Measurements from ENCODE around the gene GJA4. TPM values are rescaled to one million over a fixed set of nuclear protein-coding genes. Genes with fewer than 3 reads are reported as not detected.
"Not testable (repeated sequence)": the region's sequence is repeated elsewhere in the genome, so short reads cannot be mapped to it uniquely, and the experiment has no call there.

GJA4 gene
- total RNA-seq, 1 donor from 2014 or later: not detected

- Mint-ChIP-seq H3K4me3 (ENCODE audit: low read depth) (no peak overlapping the region), H3K36me3 (ENCODE audit: low read depth) (no peaks in the 10 kb centered on the region), H3K9me3 (no peaks in the 10 kb centered on the region), H3K27me3 (ENCODE audit: low read depth) (peaks cover 3% of the 10 kb centered on the region), H3K27ac (no peak overlapping the region), H3K4me1 (ENCODE audit: low read depth) (no peaks in the 10 kb centered on the region)
- intact Hi-C loops (cut with micrococcal nuclease): no loop called here
- DNase-seq (ENCODE audit: low spot score): no peak
These were observed 35.4 kb upstream of the GJA4 start for GRCh38 chr1:34757386-34757785.

DNA sequence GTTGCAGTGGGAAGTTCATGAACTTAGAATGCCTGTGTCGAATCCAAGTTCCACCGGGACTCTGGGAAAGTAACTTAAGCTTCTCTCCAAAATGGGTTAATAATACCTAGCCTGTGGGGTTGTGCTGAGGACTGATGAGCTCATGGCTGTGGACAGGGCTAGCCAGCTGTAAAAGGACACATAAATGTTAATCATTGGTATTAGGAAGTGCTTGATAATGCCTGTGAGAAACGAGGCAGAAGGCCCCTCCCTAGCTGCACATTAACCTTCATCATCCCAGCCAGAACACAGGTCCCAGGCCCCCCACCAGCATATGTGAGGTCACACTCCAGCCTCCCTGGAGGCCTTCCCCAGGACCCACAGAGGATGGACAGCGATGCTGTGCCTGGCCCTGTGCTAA lies 34.0 kb upstream of the GJA4 start:
- Mint-ChIP-seq H3K36me3 (ENCODE audit: low read depth) (no peaks in the 10 kb centered on the region), H3K4me3 (ENCODE audit: low read depth) (no peak overlapping the region), H3K9me3 (no peaks in the 10 kb centered on the region), H3K27ac (no peak overlapping the region), H3K27me3 (ENCODE audit: low read depth) (no peaks in the 10 kb centered on the region), H3K4me1 (ENCODE audit: low read depth) (no peaks in the 10 kb centered on the region)
- intact Hi-C loops (cut with micrococcal nuclease): no loop called here
- no peak for DNase-seq (ENCODE audit: low spot score)

DNA sequence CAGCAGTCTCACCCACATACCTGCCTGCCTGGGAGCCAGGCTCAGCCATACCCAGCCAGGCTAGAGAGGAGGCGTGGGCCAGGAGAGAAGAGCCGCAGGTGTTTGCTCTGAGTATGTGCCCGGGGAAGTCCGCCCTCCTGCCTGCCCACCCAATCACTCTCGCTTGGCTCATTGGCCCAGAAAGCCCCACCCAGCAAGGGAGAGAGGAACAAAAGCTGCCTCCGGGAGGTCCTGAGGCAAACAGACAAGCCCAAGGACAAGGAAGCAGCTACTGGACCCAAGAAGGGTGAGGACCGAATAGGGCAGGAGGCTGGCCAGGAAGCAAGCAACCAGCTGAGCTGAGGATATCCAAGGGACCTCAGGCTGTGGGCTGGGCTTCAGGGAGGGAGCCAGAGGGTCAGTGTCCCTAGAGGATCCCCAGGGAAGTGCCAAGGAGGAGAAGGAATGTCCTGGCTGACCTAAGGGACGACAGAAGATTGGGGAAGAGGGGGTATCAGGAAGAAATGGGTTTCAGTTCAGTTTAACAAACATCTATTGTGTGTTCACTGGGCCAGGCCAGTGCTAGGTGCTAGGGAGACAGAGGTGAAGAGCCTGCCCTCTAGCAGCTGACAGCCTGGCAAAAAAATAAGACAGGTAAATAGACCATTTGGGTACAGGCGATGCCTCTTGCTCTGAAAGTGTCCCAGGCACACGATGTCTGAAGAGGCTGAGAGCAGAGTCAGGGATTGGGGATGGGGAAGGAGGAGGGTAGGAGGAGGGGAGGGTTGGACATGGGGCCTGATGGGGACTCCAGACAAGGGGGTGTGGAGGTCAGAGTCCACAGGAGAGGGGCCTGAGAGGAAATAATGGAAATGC lies 33.1 kb upstream of the GJA4 start, which contains the start of gene GJB4:
GJB4 (plus strand) TSS at position 238 of the 855 bp plus-strand sequence. CDS start 1,515 bp downstream, outside the sequence.
- Mint-ChIP-seq H3K27me3 (ENCODE audit: low read depth) (no peaks in the 10 kb centered on the region), H3K4me1 (ENCODE audit: low read depth) (no peaks in the 10 kb centered on the region), H3K9me3 (no peaks in the 10 kb centered on the region), H3K4me3 (ENCODE audit: low read depth) (no peak within 1 kb of the TSS), H3K27ac (no peak within 1 kb of the TSS), H3K36me3 (ENCODE audit: low read depth) (no peaks in the 10 kb centered on the region)
- no peak for DNase-seq (ENCODE audit: low spot score)
- intact Hi-C loops (cut with micrococcal nuclease): no loop called here

- Mint-ChIP-seq H3K36me3 (ENCODE audit: low read depth) (no peaks in the 10 kb centered on the region), H3K4me3 (ENCODE audit: low read depth) (no peak overlapping the region), H3K27me3 (ENCODE audit: low read depth) (no peaks in the 10 kb centered on the region), H3K9me3 (no peaks in the 10 kb centered on the region), H3K4me1 (ENCODE audit: low read depth) (no peaks in the 10 kb centered on the region), H3K27ac (no peak overlapping the region)
- no peak for DNase-seq (ENCODE audit: low spot score)
- intact Hi-C loops (cut with micrococcal nuclease): no loop called here
These were observed 31.5 kb upstream of the GJA4 start for GRCh38 chr1:34761176-34761761.

GRCh38 chr1:34761776-34762307 lies 31.0 kb upstream of the GJA4 start:
- H3K4me1 Mint-ChIP-seq (ENCODE audit: low read depth): no peaks in the 10 kb centered on the region
- intact Hi-C loops (cut with micrococcal nuclease): no loop called here
- no peak overlapping the region for H3K27ac Mint-ChIP-seq
- H3K9me3 Mint-ChIP-seq: no peaks in the 10 kb centered on the region
- H3K4me3 Mint-ChIP-seq (ENCODE audit: low read depth): no peak overlapping the region
- no peak for DNase-seq (ENCODE audit: low spot score)
- H3K27me3 Mint-ChIP-seq (ENCODE audit: low read depth): no peaks in the 10 kb centered on the region
- H3K36me3 Mint-ChIP-seq (ENCODE audit: low read depth): no peaks in the 10 kb centered on the region

DNA sequence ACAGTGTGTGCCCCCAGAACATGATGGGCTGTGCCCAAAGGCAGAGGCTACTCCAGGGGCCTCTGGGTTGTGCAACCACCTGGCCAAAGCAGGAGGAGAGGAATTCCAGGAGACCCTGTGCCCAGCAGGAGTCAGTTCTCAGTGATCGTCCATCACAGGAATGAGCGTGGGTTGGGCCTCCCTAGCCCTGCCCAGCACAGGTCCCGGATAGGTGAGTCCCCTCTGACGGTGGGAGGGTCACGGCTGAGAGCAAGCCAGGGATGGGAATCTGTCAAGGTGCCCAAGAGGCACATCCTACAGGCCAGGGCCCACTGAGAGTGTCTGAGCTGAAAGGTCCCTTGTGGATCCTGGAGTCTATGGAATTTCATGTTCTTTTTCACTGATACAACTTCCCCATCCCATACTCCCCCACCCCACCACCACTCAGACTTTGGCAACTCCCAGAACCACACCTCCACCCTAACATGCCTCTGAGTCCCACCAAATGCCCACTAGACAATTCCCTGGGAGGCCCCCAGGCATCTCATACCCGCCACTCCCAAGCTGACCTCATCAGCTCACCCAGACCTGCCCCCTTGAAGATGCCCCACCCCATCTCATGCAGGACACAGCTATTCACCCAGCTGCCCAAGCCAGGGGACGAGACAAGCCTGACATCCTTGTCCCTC lies 30.2 kb upstream of the GJA4 start:
- no peaks in the 10 kb centered on the region for H3K9me3 Mint-ChIP-seq
- H3K4me1 Mint-ChIP-seq (ENCODE audit: low read depth): no peaks in the 10 kb centered on the region
- H3K36me3 Mint-ChIP-seq (ENCODE audit: low read depth): no peaks in the 10 kb centered on the region
- no peak overlapping the region for H3K27ac Mint-ChIP-seq
- no peak overlapping the region for H3K4me3 Mint-ChIP-seq (ENCODE audit: low read depth)
- no peaks in the 10 kb centered on the region for H3K27me3 Mint-ChIP-seq (ENCODE audit: low read depth)
- intact Hi-C loops (cut with micrococcal nuclease): no loop called here
- no peak for DNase-seq (ENCODE audit: low spot score)

GRCh38 chr1:34763142-34763781 lies 29.5 kb upstream of the GJA4 start:
- no peaks in the 10 kb centered on the region for H3K27me3 Mint-ChIP-seq (ENCODE audit: low read depth)
- no peaks in the 10 kb centered on the region for H3K4me1 Mint-ChIP-seq (ENCODE audit: low read depth)
- H3K36me3 Mint-ChIP-seq (ENCODE audit: low read depth): no peaks in the 10 kb centered on the region
- H3K9me3 Mint-ChIP-seq: no peaks in the 10 kb centered on the region
- DNase-seq (ENCODE audit: low spot score): no peak
- H3K27ac Mint-ChIP-seq: no peak overlapping the region
- intact Hi-C loops (cut with micrococcal nuclease): no loop called here
- H3K4me3 Mint-ChIP-seq (ENCODE audit: low read depth): no peak overlapping the region

DNA sequence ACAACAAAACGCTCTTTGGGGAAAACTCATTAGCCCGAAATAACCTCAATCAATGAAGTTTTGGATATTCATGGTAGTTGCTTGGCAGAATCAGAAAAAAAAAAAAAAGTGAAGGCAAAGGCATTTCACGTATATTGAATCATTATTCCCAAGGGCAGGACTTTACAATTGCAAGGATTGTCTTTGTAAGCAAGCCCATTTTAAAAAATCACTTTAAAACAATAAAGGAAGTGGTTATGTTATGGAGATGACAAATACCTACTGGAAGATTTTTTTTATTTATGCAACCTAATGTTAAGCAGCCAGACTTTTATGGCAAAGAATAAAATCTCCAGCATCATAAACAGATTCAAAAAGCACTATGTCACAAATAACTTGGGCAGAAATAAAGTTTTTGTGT lies 23.9 kb upstream of the GJA4 start:
- intact Hi-C loops (cut with micrococcal nuclease): no loop called here
- Mint-ChIP-seq H3K4me1 (ENCODE audit: low read depth) (no peaks in the 10 kb centered on the region), H3K4me3 (ENCODE audit: low read depth) (no peak overlapping the region)

DNA sequence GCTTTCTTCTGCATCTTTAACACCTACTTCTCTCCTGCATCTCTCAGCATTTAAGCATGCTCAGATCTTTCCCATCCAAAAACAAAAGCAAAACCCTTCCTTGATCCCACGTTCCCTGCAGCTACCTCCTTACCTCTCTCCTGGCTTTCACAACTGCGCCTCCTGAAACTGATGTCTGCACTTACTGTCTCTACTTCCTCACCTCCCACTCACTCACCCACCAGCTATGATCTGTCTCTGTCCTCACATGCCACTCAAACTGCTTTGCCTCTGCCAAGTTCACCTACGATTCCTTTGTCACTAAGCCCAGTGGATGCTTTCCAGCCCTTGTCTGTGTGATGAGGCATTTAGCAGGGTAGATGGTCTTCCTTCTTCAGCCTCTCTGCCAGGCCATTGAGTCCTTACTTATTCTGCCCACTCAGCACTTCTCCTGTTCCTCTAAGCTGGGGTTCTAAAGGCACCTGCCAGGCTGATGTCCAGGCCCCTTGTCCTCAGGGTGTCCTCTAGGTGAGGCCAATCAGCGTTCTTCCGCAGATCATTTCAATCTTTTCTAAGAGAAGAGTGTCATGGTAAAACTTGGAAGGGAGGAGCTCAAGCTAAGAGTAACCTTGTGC lies 21.8 kb upstream of the GJA4 start:
- intact Hi-C loops (cut with micrococcal nuclease): no loop called here
- Mint-ChIP-seq H3K4me3 (ENCODE audit: low read depth) (no peak overlapping the region), H3K4me1 (ENCODE audit: low read depth) (no peaks in the 10 kb centered on the region), H3K36me3 (ENCODE audit: low read depth) (no peaks in the 10 kb centered on the region), H3K27me3 (ENCODE audit: low read depth) (no peaks in the 10 kb centered on the region), H3K9me3 (no peaks in the 10 kb centered on the region), H3K27ac (no peak overlapping the region)
- no peak for DNase-seq (ENCODE audit: low spot score)

More for the DNA sequence above, 23.9 kb upstream of the GJA4 start:
- no peak for DNase-seq (ENCODE audit: low spot score)
- Mint-ChIP-seq H3K9me3 (no peaks in the 10 kb centered on the region), H3K27me3 (ENCODE audit: low read depth) (no peaks in the 10 kb centered on the region), H3K27ac (no peak overlapping the region), H3K36me3 (ENCODE audit: low read depth) (no peaks in the 10 kb centered on the region)

GRCh38 chr1:34771573-34772371 lies 21.0 kb upstream of the GJA4 start:
- Mint-ChIP-seq H3K4me3 (ENCODE audit: low read depth) (no peak overlapping the region), H3K4me1 (ENCODE audit: low read depth) (no peaks in the 10 kb centered on the region), H3K36me3 (ENCODE audit: low read depth) (no peaks in the 10 kb centered on the region), H3K27me3 (ENCODE audit: low read depth) (no peaks in the 10 kb centered on the region), H3K27ac (no peak overlapping the region), H3K9me3 (no peaks in the 10 kb centered on the region)
- intact Hi-C loops (cut with micrococcal nuclease): no loop called here
- no peak for DNase-seq (ENCODE audit: low spot score)

GRCh38 chr1:34773114-34773513 lies 19.7 kb upstream of the GJA4 start:
- H3K4me1 Mint-ChIP-seq (ENCODE audit: low read depth); H3K36me3 Mint-ChIP-seq (ENCODE audit: low read depth); H3K27me3 Mint-ChIP-seq (ENCODE audit: low read depth); H3K9me3 Mint-ChIP-seq; H3K27ac Mint-ChIP-seq; DNase-seq (ENCODE audit: low spot score); intact Hi-C loops (cut with micrococcal nuclease); H3K4me3 Mint-ChIP-seq (ENCODE audit: low read depth): not testable (repeated sequence)

DNA sequence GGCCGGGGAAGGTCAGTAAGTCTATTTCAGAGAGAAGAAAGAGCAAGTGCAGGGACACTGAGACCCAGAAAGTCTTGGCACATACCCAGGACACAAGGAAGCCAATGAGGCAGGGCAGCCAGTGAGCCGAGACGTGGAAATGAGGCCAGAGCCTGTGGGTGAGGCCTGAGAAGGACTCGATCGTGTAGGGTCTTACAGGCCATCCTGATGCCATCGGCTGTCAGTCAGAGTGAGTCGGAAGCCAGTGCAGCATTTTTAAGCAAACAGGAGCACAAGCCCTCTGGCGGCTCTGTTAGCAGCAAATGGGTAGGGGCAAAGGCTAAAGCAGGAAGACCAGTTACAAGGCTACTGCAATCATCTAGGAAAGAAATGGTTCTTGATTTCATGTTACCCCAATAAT lies 17.8 kb upstream of the GJA4 start:
- Mint-ChIP-seq H3K36me3 (ENCODE audit: low read depth) (no peaks in the 10 kb centered on the region), H3K4me3 (ENCODE audit: low read depth) (no peak overlapping the region), H3K27me3 (ENCODE audit: low read depth) (peaks cover 16% of the 10 kb centered on the region), H3K4me1 (ENCODE audit: low read depth) (no peaks in the 10 kb centered on the region), H3K27ac (no peak overlapping the region), H3K9me3 (no peaks in the 10 kb centered on the region)
- intact Hi-C loops (cut with micrococcal nuclease): no loop called here
- DNase-seq (ENCODE audit: low spot score): no peak

All from activated T-helper 2 cell treated with anti-CD3 and anti-CD28 coated beads, Interferon-gamma antibody, Interleukin-2, Interleukin-4, amounts not matched to agents 10 μg/mL and 5 μg/mL and 100 μg/mL, durations not matched to agents 14 hours and 24 hours and 36 hours (primary cell).